BLaER1 (cell line): ENCODE data around the gene PPDPF.
"Not testable (repeated sequence)": the region's sequence is repeated elsewhere in the genome, so short reads cannot be mapped to it uniquely, and the experiment has no call there.

Experiments used
- H3K27ac ChIP-seq: shearing (Covaris generic); formaldehyde crosslinking; 2 replicates; pipeline ENCODE4 v1.8.1; 2022
- H3K27me3 ChIP-seq: shearing (Covaris generic); formaldehyde crosslinking; 2 replicates; pipeline ENCODE4 v1.8.1; 2022
- H3K36me3 ChIP-seq: shearing (Covaris generic); formaldehyde crosslinking; 2 replicates; pipeline ENCODE4 v1.8.1; 2022
- H3K4me1 ChIP-seq: shearing (Covaris generic); formaldehyde crosslinking; 2 replicates; pipeline ENCODE4 v1.8.1; 2022
- H3K4me2 ChIP-seq: shearing (Covaris generic); formaldehyde crosslinking; 2 replicates; pipeline ENCODE4 v1.8.1; 2022
- H3K4me3 ChIP-seq: shearing (Covaris generic); formaldehyde crosslinking; 2 replicates; pipeline ENCODE4 v1.8.1; 2022
- H3K9ac ChIP-seq: shearing (Covaris generic); formaldehyde crosslinking; 2 replicates; pipeline ENCODE4 v1.8.1; 2022
- H3K9me3 ChIP-seq: shearing (Covaris generic); formaldehyde crosslinking; 2 replicates; pipeline ENCODE4 v1.8.1; 2022
- H4K20me1 ChIP-seq: shearing (Covaris generic); formaldehyde crosslinking; 2 replicates; pipeline ENCODE4 v1.8.1; 2022
- Cebpa-rat ChIP-seq: shearing (Covaris generic); IDR thresholded peaks from 2 replicates; pipeline ENCODE4 v1.8.1; 2022

The PPDPF gene

DNA sequence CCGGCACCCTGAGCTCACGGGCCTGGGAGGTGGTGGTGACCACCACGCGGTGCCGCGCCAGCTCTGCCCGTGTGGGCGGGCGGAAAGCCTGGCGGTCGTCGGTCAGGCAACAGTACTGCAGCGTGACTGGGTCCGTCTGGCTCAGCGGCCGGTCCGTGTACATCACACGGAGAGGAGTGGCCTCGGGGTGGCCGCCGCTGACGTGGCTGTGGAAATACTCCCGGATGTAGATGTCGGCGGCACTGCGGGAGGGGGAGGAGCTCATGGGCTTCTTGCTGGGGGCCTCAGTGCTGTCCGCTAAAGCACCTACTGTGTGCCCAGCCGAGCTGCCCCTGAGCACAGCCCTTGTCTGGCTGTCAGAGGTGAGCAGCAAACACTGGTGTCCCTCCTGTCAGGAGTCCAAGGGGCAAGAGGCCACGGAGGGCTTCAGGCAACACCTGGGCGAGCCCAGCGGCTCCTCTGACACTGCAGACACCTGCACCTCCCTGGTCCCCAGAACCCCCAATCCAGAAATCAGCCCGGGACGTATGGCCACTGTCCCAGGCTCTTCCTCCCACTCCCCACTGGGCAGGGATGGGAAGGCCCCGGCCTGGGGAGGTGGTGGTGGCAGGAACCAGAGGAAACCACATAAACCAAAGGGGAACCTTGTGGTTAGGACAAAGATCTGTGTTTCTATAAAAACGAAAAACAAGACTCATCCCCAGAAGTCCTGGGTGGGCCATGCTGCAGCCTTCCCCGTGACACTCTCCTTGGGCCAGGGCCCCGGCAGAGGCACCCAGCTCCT is 47.0 kb downstream of the PPDPF start:
- H3K4me1 ChIP-seq = peaks cover 60% of the 10 kb centered on the region
- H3K9ac ChIP-seq = no peak overlapping the region
- peaks cover 97% of the 10 kb centered on the region for H3K27me3 ChIP-seq
- no peaks in the 10 kb centered on the region; the same call in 1 of the 2 replicates for H3K36me3 ChIP-seq
- peak overlapping the region; percentile 45 for H3K4me3 ChIP-seq
- peak overlapping the region; percentile 96 for H3K4me2 ChIP-seq
- H4K20me1 ChIP-seq = peaks cover 100% of the 10 kb centered on the region
- H3K27ac ChIP-seq = no peak overlapping the region
- no peak for TF ChIP-seq Cebpa-rat
- H3K9me3 ChIP-seq = no peaks in the 10 kb centered on the region

DNA sequence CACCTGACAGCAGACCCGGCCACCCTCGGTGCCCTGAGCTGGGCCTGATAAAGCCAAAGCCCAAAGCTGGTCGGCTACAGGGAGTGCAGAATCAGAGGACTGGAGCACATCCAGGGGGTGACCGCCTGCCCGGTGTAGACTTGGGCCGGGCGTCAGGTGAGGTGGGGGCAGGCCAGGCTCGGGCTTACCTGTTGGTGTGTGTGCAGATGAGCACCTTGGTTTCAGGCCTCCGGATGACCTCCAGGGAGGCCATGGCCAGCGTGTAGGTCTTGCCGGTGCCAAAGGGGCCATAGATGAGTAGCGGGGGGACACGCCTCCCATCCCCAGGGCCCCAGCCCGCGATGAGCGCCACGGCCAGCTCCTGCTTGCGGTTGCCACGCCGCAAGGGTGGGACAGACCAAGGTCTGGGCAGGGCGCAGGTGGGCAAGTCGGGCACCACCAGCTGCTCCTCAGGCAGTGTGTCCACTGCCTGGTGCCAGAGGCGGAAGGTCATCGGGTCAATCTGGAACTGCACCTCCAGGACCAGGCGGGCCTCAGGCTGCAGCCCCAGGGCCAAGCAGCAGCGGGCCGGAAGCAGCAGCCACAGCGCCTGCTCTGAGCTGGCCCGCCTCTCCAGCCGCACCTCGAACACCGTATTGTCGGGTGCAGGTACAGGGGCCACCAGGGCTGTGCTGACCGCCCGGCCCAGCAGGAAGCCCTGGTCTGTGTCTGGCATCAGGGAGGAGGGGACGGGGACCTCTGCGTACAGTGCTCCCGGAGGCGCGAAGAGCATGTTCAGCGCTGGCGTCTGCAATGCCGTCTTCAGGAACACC is 47.8 kb downstream of the PPDPF start:
- peaks cover 100% of the 10 kb centered on the region for H4K20me1 ChIP-seq
- H3K4me1 ChIP-seq = peaks cover 60% of the 10 kb centered on the region
- peak overlapping the region; percentile 45 for H3K4me3 ChIP-seq
- peak overlapping the region; percentile 96 for H3K4me2 ChIP-seq
- H3K27ac ChIP-seq = no peak overlapping the region
- no peak for TF ChIP-seq Cebpa-rat
- no peak overlapping the region for H3K9ac ChIP-seq
- peaks cover 99% of the 10 kb centered on the region for H3K27me3 ChIP-seq
- no peaks in the 10 kb centered on the region for H3K9me3 ChIP-seq
- no peaks in the 10 kb centered on the region; the same call in 1 of the 2 replicates for H3K36me3 ChIP-seq

DNA sequence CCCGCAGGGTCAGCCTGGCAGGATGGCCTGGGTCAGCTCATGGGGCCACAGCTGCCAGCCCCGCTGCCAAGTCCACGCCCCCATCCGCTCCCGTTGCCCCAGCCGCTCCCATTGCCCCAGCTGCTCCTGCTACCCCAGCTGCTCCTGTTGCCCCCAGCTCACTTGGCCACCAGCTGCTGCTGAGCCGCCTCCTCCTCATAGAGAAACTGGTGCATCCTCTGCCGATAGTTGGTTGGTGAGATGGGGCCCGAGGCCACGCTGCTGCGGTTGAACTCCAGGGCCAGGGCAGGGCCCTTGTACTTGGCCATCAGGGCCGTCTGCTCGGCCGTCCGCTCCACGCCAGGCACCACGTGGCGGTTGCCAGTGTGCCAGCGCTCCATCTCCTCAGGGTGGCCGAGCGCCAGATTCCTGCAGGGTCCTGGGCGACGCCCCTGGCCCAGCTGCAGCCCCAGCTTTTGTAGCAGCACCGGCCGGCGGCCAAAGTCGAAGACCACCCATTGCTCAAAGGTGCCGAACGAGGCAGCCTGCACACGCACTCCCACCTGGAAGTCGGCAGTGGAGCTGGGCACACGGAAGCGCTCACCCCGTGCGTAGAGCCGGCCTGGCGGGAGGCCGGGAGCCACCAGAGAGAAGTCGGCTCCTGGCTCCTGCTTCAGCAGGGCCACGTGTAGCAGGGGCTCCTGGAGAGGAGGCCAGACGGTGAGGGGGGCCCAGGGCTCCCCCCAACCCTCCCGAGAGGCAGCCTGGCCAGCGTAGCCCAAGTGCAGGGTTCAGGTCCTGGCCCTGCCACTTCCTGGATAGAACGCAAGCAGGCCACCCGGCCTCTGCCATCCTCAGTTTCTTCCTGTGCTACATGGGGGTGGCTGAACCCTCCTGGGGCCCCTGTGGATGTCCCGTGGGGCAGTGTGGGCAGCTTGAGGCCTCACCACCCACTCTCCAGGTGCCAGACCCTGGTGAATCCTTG is 48.7 kb downstream of the PPDPF start:
- Histone ChIP-seq H4K20me1 (peaks cover 94% of the 10 kb centered on the region), H3K9me3 (no peaks in the 10 kb centered on the region), H3K36me3 (no peaks in the 10 kb centered on the region; the same call in 1 of the 2 replicates), H3K4me1 (peaks cover 56% of the 10 kb centered on the region), H3K27me3 (peaks cover 90% of the 10 kb centered on the region), H3K9ac (no peak overlapping the region), H3K4me2 (peak overlapping the region; percentile 96), H3K27ac (no peak overlapping the region), H3K4me3 (peak overlapping the region; percentile 45)
- no peak for TF ChIP-seq Cebpa-rat

DNA sequence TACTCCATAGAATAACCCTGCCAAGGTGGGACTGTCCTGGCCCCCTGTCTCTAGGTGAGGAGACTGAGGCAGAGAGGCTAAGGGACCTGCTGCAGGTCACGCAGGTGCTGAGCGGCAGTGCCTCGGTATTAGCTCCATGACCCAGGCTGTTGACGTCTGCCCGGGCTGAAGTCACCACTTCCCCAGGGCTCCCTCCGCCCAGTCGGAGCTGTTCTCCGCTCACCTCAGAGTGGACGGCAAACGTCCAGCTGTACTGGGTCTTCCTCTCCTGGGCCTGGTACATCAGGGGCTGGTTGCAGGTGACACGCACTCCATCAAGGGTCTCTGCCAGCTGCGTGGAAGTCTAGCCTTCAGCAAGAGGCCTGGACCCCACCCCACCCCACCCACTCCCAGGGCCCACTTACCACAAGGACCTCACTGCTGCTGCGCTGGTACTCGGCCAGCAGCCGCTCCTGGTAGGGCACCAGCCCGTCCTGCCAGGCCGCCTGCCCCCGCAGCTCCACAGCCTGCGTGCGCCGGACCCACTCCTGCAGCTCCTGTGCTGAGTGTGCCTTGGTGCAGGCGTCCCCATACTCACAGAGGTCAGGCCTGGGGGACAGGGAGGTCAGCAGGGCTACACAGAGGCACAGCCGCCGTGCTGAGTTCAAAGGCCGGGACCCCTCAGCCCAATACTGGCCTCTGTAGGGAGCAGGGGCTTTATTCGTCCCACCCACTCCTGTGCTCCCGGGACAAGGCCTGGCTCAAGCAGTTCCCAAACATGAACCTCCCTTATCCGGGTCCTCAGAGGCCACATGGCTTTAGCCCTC is 49.9 kb downstream of the PPDPF start:
- H3K4me3 ChIP-seq = no peak overlapping the region
- H3K4me1 ChIP-seq = peaks cover 65% of the 10 kb centered on the region
- H3K27me3 ChIP-seq = peaks cover 78% of the 10 kb centered on the region
- no peaks in the 10 kb centered on the region; the same call in 1 of the 2 replicates for H3K36me3 ChIP-seq
- no peaks in the 10 kb centered on the region for H3K9me3 ChIP-seq
- H3K4me2 ChIP-seq = peak overlapping the region; percentile 96
- no peak overlapping the region for H3K27ac ChIP-seq
- no peak overlapping the region for H3K9ac ChIP-seq
- TF ChIP-seq Cebpa-rat = no peak
- H4K20me1 ChIP-seq = peaks cover 81% of the 10 kb centered on the region

DNA sequence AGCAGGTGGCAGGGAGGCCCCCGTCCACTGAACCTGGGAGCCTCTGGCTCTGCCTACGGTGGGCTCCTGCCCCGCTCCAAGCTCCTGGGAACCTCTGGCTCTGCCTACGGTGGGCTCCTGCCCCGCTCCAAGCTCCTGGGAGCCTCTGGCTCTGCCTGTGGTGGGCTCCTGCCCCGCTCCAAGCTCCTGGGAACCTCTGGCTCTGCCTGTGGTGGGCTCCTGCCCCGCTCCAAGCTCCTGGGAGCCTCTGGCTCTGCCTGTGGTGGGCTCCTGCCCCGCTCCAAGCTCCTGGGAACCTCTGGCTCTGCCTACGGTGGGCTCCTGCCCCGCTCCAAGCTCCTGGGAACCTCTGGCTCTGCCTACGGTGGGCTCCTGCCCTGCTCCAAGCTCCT is 50.5 kb downstream of the PPDPF start:
- H3K9ac ChIP-seq, H3K27ac ChIP-seq, H3K4me3 ChIP-seq, H3K36me3 ChIP-seq, H3K9me3 ChIP-seq: not testable (repeated sequence)
- Histone ChIP-seq H4K20me1 (peaks cover 75% of the 10 kb centered on the region), H3K27me3 (peaks cover 72% of the 10 kb centered on the region), H3K4me1 (peaks cover 65% of the 10 kb centered on the region), H3K4me2 (peak overlapping the region; percentile 96; the same call in 1 of the 2 replicates)
